Rectal smooth muscle tissue (tissue), 1 donor: ENCODE results near the gene SARS1.
A peak's percentile ranks its signal among the peaks of the same experiment; 100 is the strongest.

Experiments used
- H3K27ac ChIP-seq: one replicate; pipeline ENCODE4 v1.7.0; 2013; ENCODE audit warnings: low read depth, low read length, inconsistent platforms
- H3K27me3 ChIP-seq: one replicate; pipeline ENCODE4 v1.7.0; 2013; ENCODE audit warnings: low read length; ENCODE audit not compliant: control insufficient read depth, insufficient read depth
- H3K36me3 ChIP-seq: one replicate; pipeline ENCODE4 v1.7.0; 2013; ENCODE audit warnings: low read length; ENCODE audit not compliant: control insufficient read depth, insufficient read depth
- H3K4me1 ChIP-seq: one replicate; pipeline ENCODE4 v1.7.0; 2013; ENCODE audit warnings: low read length; ENCODE audit not compliant: control insufficient read depth, insufficient read depth
- H3K4me3 ChIP-seq: one replicate; pipeline ENCODE4 v1.7.0; 2013; ENCODE audit warnings: low read length
- H3K9ac ChIP-seq: one replicate; pipeline ENCODE4 v1.7.0; 2013; ENCODE audit warnings: low read length

Gene SARS1

DNA sequence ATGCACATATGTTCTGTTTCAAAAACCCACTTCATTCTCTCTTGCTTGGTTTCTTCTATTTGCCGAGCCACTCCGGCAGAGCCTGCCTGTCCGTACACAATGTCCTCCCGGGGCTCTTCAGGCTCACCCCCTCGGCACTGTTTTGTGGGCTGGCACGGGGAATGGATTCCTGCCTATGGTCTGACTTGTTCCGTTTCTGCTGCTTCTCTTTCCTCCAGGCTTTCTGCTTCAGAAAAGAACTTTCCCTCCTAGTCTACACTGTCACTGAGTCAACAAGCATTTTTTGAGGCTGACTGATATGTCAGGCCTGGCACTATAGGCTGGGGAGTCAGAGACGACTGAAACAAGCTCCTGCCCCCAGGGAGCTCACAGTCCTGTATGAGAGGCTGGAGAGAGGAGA is 28.4 kb upstream of the SARS1 start:
- Histone ChIP-seq H3K9ac (no peak overlapping the region), H3K4me3 (no peak overlapping the region), H3K27ac (no peak overlapping the region), H3K4me1 (peaks cover 13% of the 10 kb centered on the region), H3K36me3 (no peaks in the 10 kb centered on the region), H3K27me3 (no peaks in the 10 kb centered on the region)

DNA sequence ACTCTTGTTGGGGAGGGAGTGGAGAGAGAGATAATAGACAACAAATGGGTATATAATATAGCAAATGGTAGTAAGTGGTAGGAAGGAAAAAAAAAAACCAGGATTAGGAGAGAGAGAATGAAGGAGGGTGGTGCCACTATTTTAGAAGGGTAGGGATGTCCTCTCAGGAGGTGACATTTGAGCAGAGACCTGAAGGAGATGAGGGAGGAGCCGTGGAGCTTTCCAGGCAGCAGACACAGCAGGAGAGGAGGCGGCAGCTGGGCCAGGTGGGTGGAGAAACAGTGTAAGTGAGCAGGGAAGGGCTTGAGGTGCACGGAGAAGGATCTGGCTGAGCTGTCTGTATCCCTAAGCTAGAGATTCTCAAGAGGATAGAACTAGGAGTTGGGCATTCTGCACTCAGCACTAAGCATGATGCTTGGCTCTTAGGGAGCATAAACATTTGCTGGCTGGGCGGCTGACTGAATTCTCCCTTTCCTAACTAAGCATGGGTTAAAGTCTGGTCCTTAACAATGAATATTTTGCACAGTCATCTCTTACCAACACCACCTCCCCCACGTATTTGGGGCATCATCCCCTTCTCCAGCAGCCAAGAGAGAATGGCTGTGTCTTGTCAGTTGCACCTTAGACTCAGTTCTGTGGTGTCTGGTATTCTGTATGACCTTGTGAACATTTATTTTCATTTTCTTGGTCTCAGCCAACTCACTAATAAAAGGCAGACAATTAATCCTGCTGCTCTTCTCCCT is 27.6 kb upstream of the SARS1 start:
- Histone ChIP-seq H3K27me3 (no peaks in the 10 kb centered on the region), H3K27ac (peak overlapping the region; percentile 74), H3K9ac (no peak overlapping the region), H3K4me1 (peaks cover 13% of the 10 kb centered on the region), H3K4me3 (no peak overlapping the region), H3K36me3 (no peaks in the 10 kb centered on the region)

DNA sequence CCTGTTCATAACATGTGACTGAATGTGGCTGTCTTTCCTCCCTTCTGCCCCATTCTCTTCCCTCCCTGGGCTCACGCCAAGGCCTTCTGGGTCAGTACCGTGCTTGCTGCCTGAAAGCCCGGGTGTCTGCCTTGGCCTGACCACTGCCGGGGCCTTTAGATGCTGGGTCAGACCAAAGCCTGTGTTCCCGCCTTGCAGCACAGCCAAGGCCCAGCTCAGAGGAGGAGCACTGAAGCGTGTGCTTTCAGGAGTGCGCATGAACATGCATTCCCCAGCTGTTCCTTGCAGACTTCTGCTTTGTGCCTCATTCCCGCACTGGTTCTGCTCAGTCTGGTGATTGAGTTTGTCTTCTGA is 27.0 kb upstream of the SARS1 start:
- Histone ChIP-seq H3K9ac (no peak overlapping the region), H3K36me3 (no peaks in the 10 kb centered on the region), H3K4me3 (peak overlapping the region; percentile 23), H3K4me1 (peaks cover 13% of the 10 kb centered on the region), H3K27ac (peak overlapping the region; percentile 74), H3K27me3 (no peaks in the 10 kb centered on the region)

DNA sequence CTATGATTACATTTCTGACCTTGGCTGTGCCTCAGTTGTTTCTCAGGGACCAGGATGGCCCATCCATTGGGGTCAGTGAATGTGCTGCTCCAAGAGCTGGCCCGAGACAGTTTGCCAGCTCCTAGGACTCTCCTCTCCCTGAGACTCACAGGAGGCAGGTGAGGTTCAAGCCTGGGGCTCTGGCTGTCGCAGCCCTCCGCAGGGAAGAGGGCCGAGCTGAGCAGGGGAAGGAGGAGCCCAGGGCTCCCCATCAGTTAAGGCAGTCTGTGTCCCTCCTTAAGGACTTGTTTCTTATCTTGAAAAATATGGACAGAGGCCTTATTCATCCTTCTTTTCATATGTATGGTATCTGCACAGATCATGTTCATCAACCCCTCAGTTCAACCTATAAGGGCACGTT is 26.6 kb upstream of the SARS1 start:
- Histone ChIP-seq H3K36me3 (no peaks in the 10 kb centered on the region), H3K9ac (no peak overlapping the region)

DNA sequence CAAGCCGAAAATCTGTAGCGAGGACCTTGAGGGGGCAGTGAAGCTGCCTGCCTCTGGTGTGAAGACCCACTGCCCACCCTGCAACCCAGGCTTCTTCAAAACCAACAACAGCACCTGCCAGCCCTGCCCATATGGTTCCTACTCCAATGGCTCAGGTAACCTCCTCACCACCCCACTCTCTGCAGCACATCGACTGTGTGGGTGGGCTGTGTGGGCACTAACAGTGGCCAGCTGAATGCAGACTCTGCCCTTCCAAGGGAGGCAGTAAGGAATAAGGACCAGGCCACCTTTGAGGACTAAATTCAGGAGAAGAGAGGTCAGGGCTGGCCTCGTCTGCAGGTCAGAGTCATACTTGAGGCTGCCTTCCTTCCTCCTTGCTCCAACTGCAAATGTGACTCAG is 25.5 kb upstream of the SARS1 start:
- no peak overlapping the region for H3K27ac ChIP-seq
- no peaks in the 10 kb centered on the region for H3K27me3 ChIP-seq
- no peak overlapping the region for H3K4me3 ChIP-seq
- no peaks in the 10 kb centered on the region for H3K36me3 ChIP-seq
- H3K4me1 ChIP-seq = peaks cover 13% of the 10 kb centered on the region
- no peak overlapping the region for H3K9ac ChIP-seq

More for the DNA sequence above, 26.6 kb upstream of the SARS1 start:
- H3K4me3 ChIP-seq = no peak overlapping the region
- H3K27me3 ChIP-seq = no peaks in the 10 kb centered on the region
- peaks cover 13% of the 10 kb centered on the region for H3K4me1 ChIP-seq
- peak overlapping the region; percentile 74 for H3K27ac ChIP-seq

DNA sequence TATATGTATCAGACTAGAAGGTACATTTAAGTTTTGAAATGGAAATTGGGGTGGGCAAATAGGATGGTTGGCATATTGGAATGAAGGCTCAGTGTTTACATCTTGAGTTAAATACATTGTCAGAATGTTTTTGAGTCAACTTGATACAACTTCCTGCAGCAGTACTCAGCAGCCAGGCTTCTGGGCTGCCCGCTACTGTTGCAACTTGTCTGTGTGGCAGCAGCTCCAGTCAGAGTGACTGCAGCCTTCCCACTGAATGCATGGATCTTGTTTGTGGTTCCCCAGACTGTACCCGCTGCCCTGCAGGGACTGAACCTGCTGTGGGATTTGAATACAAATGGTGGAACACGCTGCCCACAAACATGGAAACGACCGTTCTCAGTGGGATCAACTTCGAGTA is 24.9 kb upstream of the SARS1 start:
- Histone ChIP-seq H3K27me3 (no peaks in the 10 kb centered on the region), H3K36me3 (no peaks in the 10 kb centered on the region), H3K4me3 (no peak overlapping the region), H3K9ac (no peak overlapping the region), H3K4me1 (peaks cover 13% of the 10 kb centered on the region), H3K27ac (no peak overlapping the region)

GRCh38 chr1:109190189-109190588 is 23.5 kb upstream of the SARS1 start:
- no peaks in the 10 kb centered on the region for H3K36me3 ChIP-seq
- peaks cover 13% of the 10 kb centered on the region for H3K4me1 ChIP-seq
- no peak overlapping the region for H3K27ac ChIP-seq
- no peaks in the 10 kb centered on the region for H3K27me3 ChIP-seq
- H3K4me3 ChIP-seq = no peak overlapping the region
- H3K9ac ChIP-seq = no peak overlapping the region

DNA sequence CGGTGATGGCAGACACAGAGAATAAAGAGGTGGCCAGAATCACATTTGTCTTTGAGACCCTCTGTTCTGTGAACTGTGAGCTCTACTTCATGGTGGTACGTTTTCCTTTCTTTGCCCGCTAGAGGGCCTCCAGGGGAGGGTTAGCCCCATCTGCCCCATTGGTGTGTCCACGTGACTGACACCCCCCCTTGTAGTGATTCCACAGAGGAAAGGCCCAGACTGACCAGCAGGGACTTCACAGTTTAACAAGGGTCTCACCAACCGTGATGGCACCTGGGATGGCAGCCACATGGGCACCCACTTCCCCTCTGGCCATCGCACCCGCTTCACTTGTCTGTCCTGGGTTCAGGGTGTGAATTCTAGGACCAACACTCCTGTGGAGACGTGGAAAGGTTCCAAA is 22.3 kb upstream of the SARS1 start:
- Histone ChIP-seq H3K27ac (no peak overlapping the region), H3K9ac (no peak overlapping the region), H3K4me3 (no peak overlapping the region), H3K4me1 (peaks cover 7% of the 10 kb centered on the region), H3K36me3 (no peaks in the 10 kb centered on the region), H3K27me3 (no peaks in the 10 kb centered on the region)

DNA sequence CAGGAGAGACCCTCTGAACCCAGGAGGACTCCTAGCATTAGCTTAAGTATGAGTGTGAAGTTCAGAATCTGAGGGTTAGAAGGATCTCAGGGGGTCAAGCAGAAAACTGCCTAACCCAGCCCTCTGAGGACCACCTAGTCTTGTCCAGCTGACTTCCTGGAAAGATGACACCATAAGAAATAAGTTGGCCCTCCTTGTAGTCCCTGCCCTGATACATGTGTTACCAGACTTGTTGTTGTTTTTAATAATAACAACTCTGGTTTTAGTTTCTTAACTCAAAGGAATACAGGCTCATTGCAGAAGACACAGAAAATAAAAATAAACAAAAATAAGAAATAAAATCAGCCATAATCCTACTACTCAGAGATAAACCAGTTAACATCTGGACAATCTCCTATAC is 21.8 kb upstream of the SARS1 start:
- no peak overlapping the region for H3K9ac ChIP-seq
- H3K4me3 ChIP-seq = no peak overlapping the region

GRCh38 chr1:109192433-109192832 is 21.3 kb upstream of the SARS1 start:
- no peaks in the 10 kb centered on the region for H3K4me1 ChIP-seq
- no peaks in the 10 kb centered on the region for H3K36me3 ChIP-seq
- no peak overlapping the region for H3K27ac ChIP-seq
- no peak overlapping the region for H3K9ac ChIP-seq
- H3K4me3 ChIP-seq = no peak overlapping the region
- H3K27me3 ChIP-seq = no peaks in the 10 kb centered on the region

More for the DNA sequence above, 21.8 kb upstream of the SARS1 start:
- no peaks in the 10 kb centered on the region for H3K36me3 ChIP-seq
- H3K27ac ChIP-seq = no peak overlapping the region
- no peaks in the 10 kb centered on the region for H3K27me3 ChIP-seq
- peaks cover 4% of the 10 kb centered on the region for H3K4me1 ChIP-seq

DNA sequence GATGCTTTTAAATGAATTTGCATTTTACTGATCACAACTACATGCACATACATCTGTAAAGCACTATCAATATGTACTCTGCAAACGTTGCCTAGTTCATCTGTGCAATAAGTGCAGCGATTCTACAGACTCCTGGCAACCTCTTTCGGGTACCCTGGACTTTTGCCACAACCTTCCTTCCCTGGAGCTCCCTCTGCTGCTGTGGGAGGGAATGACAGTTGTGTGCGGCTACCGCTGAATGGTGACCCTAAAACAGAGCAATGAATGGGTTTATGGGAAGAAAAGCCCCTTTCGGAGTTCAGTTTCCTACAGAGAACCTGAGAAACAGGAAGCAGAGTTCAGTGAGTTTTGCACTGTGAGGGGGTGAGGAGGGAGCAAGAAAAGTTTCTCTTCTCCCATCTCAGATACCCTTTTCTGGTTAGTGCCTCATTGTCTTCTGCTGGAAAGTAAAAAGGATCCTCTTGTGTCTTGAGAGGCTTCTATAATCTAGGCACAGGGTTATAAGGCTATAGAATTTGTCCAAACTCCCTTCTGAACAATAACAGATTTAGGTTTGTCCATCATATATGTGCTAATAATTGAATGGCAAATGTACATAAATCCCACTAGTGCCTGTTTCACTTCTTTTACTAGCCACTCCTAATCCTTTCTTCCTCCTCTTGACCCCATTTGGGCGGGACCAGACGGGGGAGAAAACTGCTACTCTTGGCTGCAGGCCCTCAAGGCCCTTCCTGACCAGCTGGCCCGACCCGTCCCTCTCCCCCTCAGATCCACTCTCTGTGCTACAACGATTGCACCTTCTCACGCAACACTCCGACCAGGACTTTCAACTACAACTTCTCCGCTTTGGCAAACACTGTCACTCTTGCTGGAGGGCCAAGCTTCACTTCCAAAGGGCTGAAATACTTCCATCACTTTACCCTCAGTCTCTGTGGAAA is 19.8 kb upstream of the SARS1 start:
- Histone ChIP-seq H3K9ac (no peak overlapping the region), H3K4me3 (no peak overlapping the region), H3K4me1 (no peaks in the 10 kb centered on the region), H3K27ac (no peak overlapping the region), H3K27me3 (no peaks in the 10 kb centered on the region), H3K36me3 (peaks cover 2% of the 10 kb centered on the region)

DNA sequence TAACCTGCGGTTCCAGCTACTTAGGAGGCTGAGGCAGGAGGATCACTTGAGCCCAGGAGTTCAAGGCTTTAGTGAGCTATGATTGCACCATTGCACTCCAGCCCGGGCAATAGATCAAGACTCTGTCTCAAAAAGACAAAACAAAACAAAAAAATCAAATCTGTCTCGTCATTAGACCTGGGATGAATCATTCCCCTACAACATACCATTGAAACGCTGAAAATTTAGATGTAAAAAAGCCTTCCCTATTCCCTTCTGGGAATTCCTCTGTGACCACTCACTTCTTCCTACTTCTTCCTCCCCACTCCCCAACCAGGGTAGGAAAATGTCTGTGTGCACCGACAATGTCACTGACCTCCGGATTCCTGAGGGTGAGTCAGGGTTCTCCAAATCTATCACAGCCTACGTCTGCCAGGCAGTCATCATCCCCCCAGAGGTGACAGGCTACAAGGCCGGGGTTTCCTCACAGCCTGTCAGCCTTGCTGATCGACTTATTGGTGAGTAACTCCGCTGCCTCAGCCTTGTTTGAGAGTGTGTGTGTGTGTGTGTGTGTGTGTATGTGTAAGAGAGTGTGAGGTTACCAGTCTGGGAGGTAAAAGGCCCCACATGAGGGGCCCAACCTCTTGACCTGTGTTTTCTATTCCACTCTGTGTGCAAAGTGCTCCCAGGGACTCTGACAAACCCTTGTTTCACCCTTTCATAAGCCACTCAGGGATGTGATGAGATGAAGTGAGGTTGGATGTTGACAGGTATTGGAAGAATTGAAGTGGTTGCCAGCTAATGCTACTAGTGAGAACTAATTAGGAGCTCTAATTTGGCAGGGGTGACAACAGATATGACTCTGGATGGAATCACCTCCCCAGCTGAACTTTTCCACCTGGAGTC is 16.3 kb upstream of the SARS1 start:
- Histone ChIP-seq H3K27ac (no peak overlapping the region), H3K27me3 (no peaks in the 10 kb centered on the region), H3K9ac (no peak overlapping the region), H3K36me3 (peaks cover 2% of the 10 kb centered on the region), H3K4me1 (no peaks in the 10 kb centered on the region), H3K4me3 (no peak overlapping the region)
